GM12892 (cell line): ENCODE results near the gene CEACAM3.

Experiments used
- POLR2A ChIP-seq: IDR thresholded peaks from 2 replicates; pipeline ENCODE4 v1.6.1; 2011; ENCODE audit warnings: low read depth, low read length, control low read depth
- POLR2AphosphoS5 ChIP-seq: IDR thresholded peaks from 2 replicates; pipeline ENCODE4 v1.6.1; 2011; ENCODE audit warnings: low read depth, low read length, control low read depth

DNA sequence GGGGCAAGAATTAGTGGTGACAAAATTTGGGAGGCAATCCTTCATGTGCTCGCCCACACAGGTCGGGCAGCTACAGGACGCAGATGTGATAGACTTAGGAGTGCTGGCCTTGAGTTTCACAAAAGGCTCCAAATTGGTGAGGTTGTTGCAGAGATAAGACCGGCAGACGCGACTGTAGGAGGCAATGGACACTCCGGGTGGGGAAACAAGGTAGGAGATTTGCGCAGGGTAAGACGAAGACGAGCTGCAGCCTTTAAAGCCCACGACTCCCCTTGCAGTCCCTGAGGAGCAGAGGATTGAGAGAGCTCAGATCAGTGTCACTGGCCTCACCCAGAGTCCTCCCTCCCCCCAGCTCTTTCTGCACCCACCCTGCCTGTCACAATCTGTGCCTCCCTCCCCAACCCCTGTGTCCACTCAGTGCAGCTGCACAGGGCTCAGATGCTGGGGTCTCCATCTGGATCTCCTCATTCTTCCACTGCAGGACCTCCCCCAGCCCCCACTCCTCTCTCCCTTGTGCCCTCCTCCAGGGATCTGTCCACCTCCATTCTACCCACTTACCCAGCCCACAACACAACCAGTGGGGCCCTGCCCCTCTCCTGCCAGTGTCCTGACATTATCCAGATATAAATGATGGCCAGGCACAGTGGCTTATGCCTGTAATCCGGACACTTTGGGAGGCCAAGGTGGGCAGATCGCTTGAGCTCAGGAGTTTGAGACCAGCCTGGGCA lies 41.8 kb downstream of the CEACAM3 start:
- TF ChIP-seq POLR2A (no peak), POLR2AphosphoS5 (no peak)
